HFFc6 (cell line): ENCODE measurements around the gene C1QB. TPM values are rescaled to one million over a fixed set of nuclear protein-coding genes. Genes with fewer than 3 reads are reported as not detected.

Experiments
- DNase-seq: peaks from one replicate; pipeline ENCODE4 v3.0.0-alpha.2; 2018
- H3K27ac Mint-ChIP-seq: 2 replicates; pipeline ENCODE4 v1.8.0; 2020; ENCODE audit warnings: mild to moderate bottlenecking, mixed read lengths
- H3K27me3 Mint-ChIP-seq: 2 replicates; pipeline ENCODE4 v1.8.0; 2021; ENCODE audit warnings: mild to moderate bottlenecking, moderate library complexity, mixed read lengths; ENCODE audit not compliant: insufficient read depth
- H3K36me3 Mint-ChIP-seq: 2 replicates; pipeline ENCODE4 v1.8.0; 2021; ENCODE audit warnings: low read depth, mixed read lengths
- H3K4me1 Mint-ChIP-seq: 2 replicates; pipeline ENCODE4 v1.8.0; 2020; ENCODE audit warnings: low read depth, mixed read lengths
- H3K4me3 Mint-ChIP-seq: 2 replicates; pipeline ENCODE4 v1.8.0; 2020; ENCODE audit warnings: mild to moderate bottlenecking, moderate library complexity, mixed read lengths
- H3K9me3 Mint-ChIP-seq: 2 replicates; pipeline ENCODE4 v1.8.0; 2020; ENCODE audit warnings: mild to moderate bottlenecking, mixed read lengths
- total RNA-seq, 6 experiments: library from RNA; stranded (reverse); fragmentation: NEBNext Ultra II Directional; extraction: Animal tissue kit (Norgen Biotek cat#: 25700); gene quantifications; 2 replicates in 1 of 6; 3 replicates in 5 of 6; pipeline ENCODE4 v1.2.3, GENCODE V29; 2021
- TF ChIP-seq, protein P1 (sequence below): fragments of 200-600 bp; sonication (generic); IDR thresholded peaks from 2 replicates; pipeline ENCODE4 v1.5.0; 2021; ENCODE audit warnings: antibody characterized with exemption, mild to moderate bottlenecking

C1QB gene
- total RNA-seq, 6 experiments from 2014 or later: not detected

DNA sequence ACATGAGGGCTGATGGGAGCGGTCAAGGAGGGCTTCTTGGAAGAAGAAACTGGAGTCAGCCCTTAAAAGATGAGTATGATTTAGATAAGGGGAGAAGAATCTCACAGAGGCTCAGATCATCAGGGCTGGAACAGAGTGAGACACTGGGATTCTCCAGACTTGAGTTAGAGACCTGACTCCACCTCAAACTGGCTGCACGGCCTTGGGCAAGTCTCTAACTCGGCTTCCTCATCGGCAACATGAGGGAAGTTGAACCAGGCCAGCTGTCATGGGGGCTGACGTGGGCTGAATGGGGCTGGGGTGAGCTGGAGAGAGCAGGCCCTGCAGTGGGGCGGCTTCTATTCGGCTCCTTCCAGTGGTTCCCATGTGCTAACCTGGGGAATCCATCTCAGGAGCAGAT is 7.1 kb upstream of the C1QB start:
- peaks cover 33% of the 10 kb centered on the region for H3K27me3 Mint-ChIP-seq
- DNase-seq: no peak
- H3K4me1 Mint-ChIP-seq: no peaks in the 10 kb centered on the region
- H3K36me3 Mint-ChIP-seq: no peaks in the 10 kb centered on the region
- H3K4me3 Mint-ChIP-seq: no peak overlapping the region
- H3K9me3 Mint-ChIP-seq: no peaks in the 10 kb centered on the region
- no peak overlapping the region for H3K27ac Mint-ChIP-seq
- TF ChIP-seq, protein P1, sequence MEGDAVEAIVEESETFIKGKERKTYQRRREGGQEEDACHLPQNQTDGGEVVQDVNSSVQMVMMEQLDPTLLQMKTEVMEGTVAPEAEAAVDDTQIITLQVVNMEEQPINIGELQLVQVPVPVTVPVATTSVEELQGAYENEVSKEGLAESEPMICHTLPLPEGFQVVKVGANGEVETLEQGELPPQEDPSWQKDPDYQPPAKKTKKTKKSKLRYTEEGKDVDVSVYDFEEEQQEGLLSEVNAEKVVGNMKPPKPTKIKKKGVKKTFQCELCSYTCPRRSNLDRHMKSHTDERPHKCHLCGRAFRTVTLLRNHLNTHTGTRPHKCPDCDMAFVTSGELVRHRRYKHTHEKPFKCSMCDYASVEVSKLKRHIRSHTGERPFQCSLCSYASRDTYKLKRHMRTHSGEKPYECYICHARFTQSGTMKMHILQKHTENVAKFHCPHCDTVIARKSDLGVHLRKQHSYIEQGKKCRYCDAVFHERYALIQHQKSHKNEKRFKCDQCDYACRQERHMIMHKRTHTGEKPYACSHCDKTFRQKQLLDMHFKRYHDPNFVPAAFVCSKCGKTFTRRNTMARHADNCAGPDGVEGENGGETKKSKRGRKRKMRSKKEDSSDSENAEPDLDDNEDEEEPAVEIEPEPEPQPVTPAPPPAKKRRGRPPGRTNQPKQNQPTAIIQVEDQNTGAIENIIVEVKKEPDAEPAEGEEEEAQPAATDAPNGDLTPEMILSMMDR: no peak

DNA sequence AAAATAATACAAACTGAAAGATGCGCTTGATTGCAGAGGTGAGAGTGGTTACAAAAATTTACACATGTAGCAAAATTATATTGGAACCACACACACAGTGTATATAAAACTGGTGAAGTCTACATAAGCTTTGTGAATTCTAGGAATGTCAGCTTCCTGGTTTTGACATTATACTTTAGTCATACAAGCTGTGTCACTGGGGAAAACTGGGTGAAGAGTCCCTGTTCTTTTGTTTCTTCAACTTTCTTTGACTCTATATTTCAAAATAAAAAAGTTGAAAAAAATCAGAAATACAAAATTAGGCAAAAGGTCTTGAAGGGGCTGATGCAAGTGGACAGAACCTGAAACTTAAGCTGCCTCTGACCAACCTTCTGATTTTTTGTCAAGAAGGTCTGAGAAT is 6.7 kb upstream of the C1QB start:
- DNase-seq: no peak
- TF ChIP-seq, protein P1: no peak

GRCh38 chr1:22650089-22650693 is 2.8 kb upstream of the C1QB start:
- no peaks in the 10 kb centered on the region for H3K36me3 Mint-ChIP-seq
- TF ChIP-seq, protein P1: no peak
- H3K4me3 Mint-ChIP-seq: no peak overlapping the region
- H3K27ac Mint-ChIP-seq: no peak overlapping the region
- H3K4me1 Mint-ChIP-seq: no peaks in the 10 kb centered on the region
- DNase-seq: no peak
- peaks cover 48% of the 10 kb centered on the region for H3K27me3 Mint-ChIP-seq
- no peaks in the 10 kb centered on the region for H3K9me3 Mint-ChIP-seq

More for the DNA sequence above, 6.7 kb upstream of the C1QB start:
- Mint-ChIP-seq H3K27ac (no peak overlapping the region), H3K9me3 (no peaks in the 10 kb centered on the region), H3K4me1 (no peaks in the 10 kb centered on the region), H3K27me3 (peaks cover 36% of the 10 kb centered on the region), H3K4me3 (no peak overlapping the region), H3K36me3 (no peaks in the 10 kb centered on the region)

GRCh38 chr1:22651941-22652856 is 837 bp upstream of the C1QB start:
- DNase-seq: no peak
- no peaks in the 10 kb centered on the region for H3K9me3 Mint-ChIP-seq
- H3K36me3 Mint-ChIP-seq: no peaks in the 10 kb centered on the region
- no peak overlapping the region for H3K27ac Mint-ChIP-seq
- peaks cover 61% of the 10 kb centered on the region for H3K27me3 Mint-ChIP-seq
- no peak overlapping the region for H3K4me3 Mint-ChIP-seq
- TF ChIP-seq, protein P1: no peak
- H3K4me1 Mint-ChIP-seq: no peaks in the 10 kb centered on the region

DNA sequence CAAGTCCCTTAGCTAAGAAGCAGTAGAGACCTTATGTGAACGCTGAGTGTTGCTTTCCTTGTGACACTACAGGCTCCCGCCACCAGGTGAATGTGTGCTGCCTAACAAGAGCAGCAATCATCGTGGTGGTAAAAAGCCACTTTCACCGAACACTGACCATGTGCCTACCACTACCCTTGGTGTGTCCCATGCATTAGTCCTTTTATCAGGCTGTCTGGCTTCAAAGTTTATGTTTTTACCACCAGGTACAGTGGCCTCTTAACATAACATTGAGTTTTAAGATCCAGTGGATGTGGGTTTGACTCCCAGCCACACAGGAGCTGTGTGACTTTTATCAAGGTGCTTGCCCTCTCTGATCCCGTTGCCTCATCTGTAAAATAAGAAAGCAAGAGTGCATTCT is 1.7 kb downstream of the C1QB start:
- H3K4me1 Mint-ChIP-seq: no peaks in the 10 kb centered on the region
- TF ChIP-seq, protein P1: peak; percentile 35; the same call in 1 of the 2 replicates
- no peak for DNase-seq
- H3K36me3 Mint-ChIP-seq: no peaks in the 10 kb centered on the region
- H3K4me3 Mint-ChIP-seq: no peak overlapping the region
- no peaks in the 10 kb centered on the region for H3K9me3 Mint-ChIP-seq
- no peak overlapping the region for H3K27ac Mint-ChIP-seq
- peaks cover 62% of the 10 kb centered on the region for H3K27me3 Mint-ChIP-seq
